Large intestine (tissue), 12 donors: ENCODE measurements around the gene SGMS1. TPM values are rescaled to one million over a fixed set of nuclear protein-coding genes. Genes with fewer than 3 reads are reported as not detected.
"Not testable (repeated sequence)": the region's sequence is repeated elsewhere in the genome, so short reads cannot be mapped to it uniquely, and the experiment has no call there.

Experiments used
- DNase-seq, 2 donors: peaks; one replicate each; pipeline versions ENCODE4 v3.0.0 to v3.0.0-alpha.2; 2013
- H3K27ac ChIP-seq: one replicate; pipeline ENCODE4 v1.5.1; 2013; ENCODE audit warnings: low read length
- H3K27me3 ChIP-seq: 2 replicates; pipeline ENCODE4 v1.6.1; 2013; ENCODE audit warnings: low read length; ENCODE audit not compliant: control insufficient read depth, insufficient read depth
- H3K36me3 ChIP-seq: 2 replicates; pipeline ENCODE4 v1.6.1; 2013; ENCODE audit warnings: low read length; ENCODE audit not compliant: control insufficient read depth, insufficient read depth
- H3K4me1 ChIP-seq: one replicate; pipeline ENCODE4 v1.6.1; 2013; ENCODE audit warnings: low read length; ENCODE audit not compliant: control insufficient read depth, insufficient read depth
- H3K4me3 ChIP-seq: one replicate; pipeline ENCODE4 v1.5.1; 2013; ENCODE audit warnings: low read length
- H3K9me3 ChIP-seq: one replicate; pipeline ENCODE4 v1.6.1; 2013; ENCODE audit warnings: mild to moderate bottlenecking, low read depth, low read length, moderate library complexity; ENCODE audit not compliant: control insufficient read depth
- WGBS: methylation state at CpG from one replicate; pipeline ENCODE4 v1.1.5; 2013; ENCODE audit warnings: low lambda C conversion rate; ENCODE audit not compliant: insufficient coverage; 5-methylcytosine and 5-hydroxymethylcytosine counted together
- long read RNA-seq, 11 donors: transcript quantifications; one replicate each; lab custom pipeline, GENCODE V29; 2026
- polyA plus RNA-seq: library from polyadenylated mRNA; unstranded; fragments of 120-200 nt; gene quantifications from one replicate; pipeline ENCODE4 v1.2.1, GENCODE V29; 2013

The SGMS1 gene
- polyA plus RNA-seq, result 22.8 TPM
- long read RNA-seq, donor 1, partial matches to known transcripts, result 0 of 4 reads
- long read RNA-seq, donor 1, other reads (novel, unspliced or antisense), result 0 of 4 reads
- long read RNA-seq, donor 2, transcript SGMS1-202 (11 exons, 3,744 nt), result major isoform, 5 of 12 reads
- long read RNA-seq, donor 2, partial matches to known transcripts, result 5 of 12 reads
- long read RNA-seq, donor 2, other reads (novel, unspliced or antisense), result 0 of 12 reads
- long read RNA-seq, donor 3, result 0 reads
- long read RNA-seq, donor 4, result 0 reads
- long read RNA-seq, donor 5, partial matches to known transcripts, result 0 of 1 reads
- long read RNA-seq, donor 5, other reads (novel, unspliced or antisense), result 0 of 1 reads
- long read RNA-seq, donor 6, partial matches to known transcripts, result 0 of 4 reads
- long read RNA-seq, donor 6, other reads (novel, unspliced or antisense), result 0 of 4 reads
- long read RNA-seq, donor 7, partial matches to known transcripts, result 0 of 2 reads
- long read RNA-seq, donor 7, other reads (novel, unspliced or antisense), result 0 of 2 reads
- long read RNA-seq, donor 8, partial matches to known transcripts, result 0 of 8 reads
- long read RNA-seq, donor 8, other reads (novel, unspliced or antisense), result 0 of 8 reads
- long read RNA-seq, donor 9, partial matches to known transcripts, result 6 of 13 reads
- long read RNA-seq, donor 9, other reads (novel, unspliced or antisense), result 0 of 13 reads
- long read RNA-seq, donor 10, partial matches to known transcripts, result 0 of 6 reads
- long read RNA-seq, donor 10, other reads (novel, unspliced or antisense), result 0 of 6 reads
- long read RNA-seq, donor 11, partial matches to known transcripts, result 0 of 4 reads
- long read RNA-seq, donor 11, other reads (novel, unspliced or antisense), result 0 of 4 reads

- peak; percentile 83 to 92 for DNase-seq
- peak within 1 kb of the TSS; percentile 56 for H3K4me3 ChIP-seq
- WGBS, result 0% methylated on average over 1 of the region's 74 CpGs
- no peaks in the 10 kb centered on the region for H3K27me3 ChIP-seq
- H3K9me3 ChIP-seq, result no peaks in the 10 kb centered on the region
- peak within 1 kb of the TSS; percentile 97 for H3K27ac ChIP-seq
- H3K4me1 ChIP-seq, result peaks cover 6% of the 10 kb centered on the region
- H3K36me3 ChIP-seq, result no peaks in the 10 kb centered on the region
Observed at GRCh38 chr10:50623663-50624412, at the start of gene SGMS1. Gene SGMS1 (minus strand): TSS chr10:50623956. CDS start chr10:50344114, 279,842 bp downstream.

- not testable (repeated sequence) for H3K27me3 ChIP-seq, H3K9me3 ChIP-seq, H3K36me3 ChIP-seq, DNase-seq, H3K4me1 ChIP-seq, H3K4me3 ChIP-seq, H3K27ac ChIP-seq
- no CpG with 5 or more reads among the region's 1 CpG for WGBS
Observed at GRCh38 chr10:50672152-50672551, 48.4 kb upstream of the SGMS1 start.

- H3K4me3 ChIP-seq, H3K27ac ChIP-seq, DNase-seq, H3K36me3 ChIP-seq, H3K27me3 ChIP-seq, H3K4me1 ChIP-seq, H3K9me3 ChIP-seq: not testable (repeated sequence)
- WGBS, result no CpG with 5 or more reads among the region's 2 CpGs
Observed at GRCh38 chr10:50671645-50672044, 47.9 kb upstream of the SGMS1 start.

DNA sequence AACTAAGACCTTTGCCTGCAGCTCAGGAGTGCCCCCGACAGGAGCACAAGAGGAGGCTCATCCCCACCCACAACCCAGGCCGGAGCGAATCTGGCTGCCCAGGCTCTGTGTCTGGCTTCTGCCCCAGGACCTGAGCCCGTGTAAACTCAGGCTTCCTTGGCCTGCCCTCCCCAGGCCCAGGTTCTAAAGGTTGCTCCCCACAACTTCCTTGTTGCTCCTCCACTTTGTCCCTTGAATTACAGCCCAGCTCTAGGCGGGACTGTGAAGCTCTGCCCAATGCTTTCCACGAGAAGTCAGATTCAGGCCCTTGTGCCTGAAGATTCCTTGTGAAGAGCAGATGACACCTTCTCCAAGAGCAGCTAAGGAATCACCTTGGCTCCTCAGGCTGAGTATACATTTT lies 46.2 kb upstream of the SGMS1 start:
- not testable (repeated sequence) for H3K27ac ChIP-seq, H3K4me1 ChIP-seq, H3K27me3 ChIP-seq, H3K9me3 ChIP-seq, H3K4me3 ChIP-seq, H3K36me3 ChIP-seq, DNase-seq
- WGBS, result no CpG with 5 or more reads among the region's 6 CpGs

DNA sequence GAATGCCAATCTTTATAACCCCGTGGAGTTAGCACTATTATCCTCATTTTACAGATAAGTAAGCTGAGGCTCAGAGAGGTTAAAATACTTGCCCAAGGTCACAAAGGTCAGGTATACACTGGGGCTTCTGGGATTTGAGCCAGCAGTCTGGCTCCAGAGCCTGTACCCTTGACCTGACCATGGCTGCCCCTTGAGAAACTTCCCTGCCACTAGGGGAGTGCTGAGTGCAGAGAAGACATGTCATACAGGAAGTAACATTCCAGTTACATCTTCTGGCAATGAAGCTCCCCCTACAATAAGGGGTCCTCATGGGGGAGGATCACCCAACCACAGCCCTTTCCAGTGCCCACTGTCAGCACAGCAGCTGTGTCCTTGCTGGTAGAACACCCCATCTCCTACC lies 43.6 kb upstream of the SGMS1 start:
- H3K27me3 ChIP-seq, DNase-seq, H3K4me1 ChIP-seq, H3K27ac ChIP-seq, H3K4me3 ChIP-seq, H3K9me3 ChIP-seq, H3K36me3 ChIP-seq: not testable (repeated sequence)
- no CpG with 5 or more reads among the region's 1 CpG for WGBS

- DNase-seq, H3K4me3 ChIP-seq, H3K27me3 ChIP-seq, H3K36me3 ChIP-seq, H3K27ac ChIP-seq, H3K9me3 ChIP-seq, H3K4me1 ChIP-seq: not testable (repeated sequence)
- WGBS, result no CpG with 5 or more reads among the region's 5 CpGs
Observed at GRCh38 chr10:50662420-50662819, 38.7 kb upstream of the SGMS1 start.

GRCh38 chr10:50661563-50661962 lies 37.8 kb upstream of the SGMS1 start:
- not testable (repeated sequence) for DNase-seq, H3K9me3 ChIP-seq, H3K27me3 ChIP-seq, H3K36me3 ChIP-seq, H3K4me3 ChIP-seq, H3K27ac ChIP-seq, H3K4me1 ChIP-seq
- WGBS, result 80% methylated on average over 1 of the region's 4 CpGs

- DNase-seq, result peak; percentile 23 to 61
- no CpG with 5 or more reads among the region's 32 CpGs for WGBS
- not testable (repeated sequence) for H3K27me3 ChIP-seq, H3K9me3 ChIP-seq, H3K27ac ChIP-seq, H3K36me3 ChIP-seq, H3K4me1 ChIP-seq
- H3K4me3 ChIP-seq, result peak overlapping the region; percentile 61
Observed at GRCh38 chr10:50659865-50660730, 36.3 kb upstream of the SGMS1 start.

- not testable (repeated sequence) for H3K9me3 ChIP-seq, H3K27me3 ChIP-seq, H3K4me1 ChIP-seq, H3K36me3 ChIP-seq, H3K27ac ChIP-seq, DNase-seq
- WGBS, result no CpG with 5 or more reads among the region's 35 CpGs
- H3K4me3 ChIP-seq, result peak overlapping the region; percentile 61
Observed at GRCh38 chr10:50659016-50659864, 35.5 kb upstream of the SGMS1 start.
